ENCODE measurements around the gene IGSF21. TPM values are rescaled to one million over a fixed set of nuclear protein-coding genes. Genes with fewer than 3 reads are reported as not detected.

IGSF21 gene
- total RNA-seq, 1 experiment from 2014 or later: 30.5 TPM

GRCh38 chr1:18166341-18166740 lies 58.7 kb downstream of the IGSF21 start:
- Mint-ChIP-seq H3K27ac (no peak overlapping the region), H3K9me3 (no peaks in the 10 kb centered on the region), H3K4me1 (peaks cover 22% of the 10 kb centered on the region), H3K4me3 (no peak overlapping the region), H3K36me3 (no peaks in the 10 kb centered on the region), H3K27me3 (ENCODE audit: low read depth) (no peaks in the 10 kb centered on the region; the same call in 1 of the 2 replicates)
- POLR2A ChIA-PET: no interaction called here
- no peak for TF ChIP-seq ZBTB43 (CRISPR knock-in tag; IDR thresholded peaks at IDR 0.05)
- TF ChIP-seq NR1H2 (CRISPR knock-in tag; IDR thresholded peaks at IDR 0.05): no peak
- no peak for TF ChIP-seq ATF6 (CRISPR knock-in tag; IDR thresholded peaks at IDR 0.05)
- no peak for TF ChIP-seq PREB (CRISPR knock-in tag; IDR thresholded peaks at IDR 0.05; ENCODE audit: borderline replicate concordance)
- TF ChIP-seq RELA (CRISPR knock-in tag; IDR thresholded peaks at IDR 0.05; ENCODE audit: borderline replicate concordance): no peak
- no peak for TF ChIP-seq SP1 (CRISPR knock-in tag; conservative IDR thresholded peaks at IDR 0.05)
- TF ChIP-seq AR (CRISPR knock-in tag; IDR thresholded peaks at IDR 0.05): no peak
- TF ChIP-seq KAT7 (CRISPR knock-in tag; IDR thresholded peaks at IDR 0.05; ENCODE audit: borderline replicate concordance): no peak
- no peak for TF ChIP-seq STAT6 (CRISPR knock-in tag; conservative IDR thresholded peaks at IDR 0.05; ENCODE audit: low read depth)
- no peak for TF ChIP-seq NR2C2 (CRISPR knock-in tag; IDR thresholded peaks at IDR 0.05)
- TF ChIP-seq NFYB (CRISPR knock-in tag; conservative IDR thresholded peaks at IDR 0.05; ENCODE audit: low read depth): no peak
- TF ChIP-seq OVOL2 (CRISPR knock-in tag; IDR thresholded peaks at IDR 0.05; ENCODE audit: borderline replicate concordance): no peak
- DNase-seq (ENCODE audit: low spot score): no peak
- CTCF ChIA-PET: interaction anchor here (0.6 to 1.4 kb wide), 4 partner anchors 8 to 505 kb away, joined by 3 to 5 read pairs (median 3); no protein-coding TSS in a partner anchor
- no peak for ATAC-seq

GRCh38 chr1:18166929-18167328 lies 59.3 kb downstream of the IGSF21 start:
- CTCF ChIA-PET: interaction anchor here (0.6 to 1.4 kb wide), 3 partner anchors 9 to 506 kb away, joined by 3 read pairs; no protein-coding TSS in a partner anchor
- ATAC-seq (no peak), DNase-seq (ENCODE audit: low spot score) (no peak)
- Mint-ChIP-seq H3K4me3 (no peak overlapping the region), H3K27me3 (ENCODE audit: low read depth) (no peaks in the 10 kb centered on the region; the same call in 1 of the 2 replicates), H3K27ac (no peak overlapping the region), H3K4me1 (peaks cover 25% of the 10 kb centered on the region), H3K9me3 (no peaks in the 10 kb centered on the region), H3K36me3 (no peaks in the 10 kb centered on the region)
- POLR2A ChIA-PET: no interaction called here
- TF ChIP-seq GTF2I (CRISPR knock-in tag; conservative IDR thresholded peaks at IDR 0.05) (no peak), SMAD4 (CRISPR knock-in tag; IDR thresholded peaks at IDR 0.05) (no peak), ZSCAN18 (CRISPR knock-in tag; IDR thresholded peaks at IDR 0.05) (no peak), HMGA2 (CRISPR knock-in tag; IDR thresholded peaks at IDR 0.05) (no peak), RORB (CRISPR knock-in tag; IDR thresholded peaks at IDR 0.05) (no peak), MXD4 (CRISPR knock-in tag; IDR thresholded peaks at IDR 0.05; ENCODE audit: borderline replicate concordance) (no peak), CBFB (CRISPR knock-in tag; IDR thresholded peaks at IDR 0.05; ENCODE audit: low read depth) (no peak), ESRRA (CRISPR knock-in tag; IDR thresholded peaks at IDR 0.05; ENCODE audit: borderline replicate concordance) (no peak), TP53 (CRISPR knock-in tag; IDR thresholded peaks at IDR 0.05) (no peak), ZNF263 (CRISPR knock-in tag; IDR thresholded peaks at IDR 0.05; ENCODE audit: low read depth) (no peak), ELF4 (CRISPR knock-in tag; IDR thresholded peaks at IDR 0.05; ENCODE audit: low read depth) (no peak), ATF6 (CRISPR knock-in tag; IDR thresholded peaks at IDR 0.05) (no peak)

Measured in WTC11 (cell line).